Liver (tissue), 9 donors: Measurements from ENCODE around the gene KLF1. TPM values are rescaled to one million over a fixed set of nuclear protein-coding genes. Genes with fewer than 3 reads are reported as not detected.

ENCODE experiments used
- DNase-seq: peaks from one replicate; pipeline ENCODE4 v3.0.0-alpha.2; 2017; ENCODE audit warnings: low spot score
- H3K27ac ChIP-seq, 2 donors: one replicate each; pipeline ENCODE4 v1.7.0; 2013; ENCODE audit warnings: inconsistent platforms in 2 of 2, low read length in 2 of 2, control low read depth in 1 of 2, low read depth in 1 of 2, mild to moderate bottlenecking in 1 of 2
- H3K27me3 ChIP-seq, 4 donors: one replicate each; pipeline versions ENCODE4 v1.6.1 to v1.7.0; 2013; ENCODE audit warnings: low read length in 3 of 4, inconsistent platforms in 1 of 4, mild to moderate bottlenecking in 1 of 4, moderate library complexity in 1 of 4; ENCODE audit not compliant: control insufficient read depth in 4 of 4, insufficient read depth in 4 of 4
- H3K36me3 ChIP-seq, 4 donors: one replicate each; pipeline versions ENCODE4 v1.6.1 to v1.7.0; 2013; ENCODE audit warnings: low read length in 3 of 4, mild to moderate bottlenecking in 3 of 4, low read depth in 1 of 4, moderate library complexity in 1 of 4; ENCODE audit not compliant: control insufficient read depth in 4 of 4, insufficient read depth in 3 of 4
- H3K4me1 ChIP-seq, 4 donors: one replicate each; pipeline versions ENCODE4 v1.6.1 to v1.7.0; 2013; ENCODE audit warnings: low read length in 3 of 4, mild to moderate bottlenecking in 3 of 4, moderate library complexity in 1 of 4; ENCODE audit not compliant: control insufficient read depth in 4 of 4, insufficient read depth in 4 of 4
- H3K4me3 ChIP-seq, 3 donors: one replicate each; pipeline versions ENCODE4 v1.6.1 to v1.7.0; 2013; ENCODE audit warnings: low read length in 3 of 3, control low read depth in 1 of 3, low read depth in 1 of 3, mild to moderate bottlenecking in 1 of 3
- H3K9ac ChIP-seq, 2 donors: one replicate each; pipeline ENCODE4 v1.7.0; 2013; ENCODE audit warnings: low read length in 2 of 2, mild to moderate bottlenecking in 2 of 2, moderate library complexity in 2 of 2, control low read depth in 1 of 2, low read depth in 1 of 2
- H3K9me3 ChIP-seq, 4 donors: one replicate each; pipeline versions ENCODE4 v1.6.1 to v1.7.0; 2013; ENCODE audit warnings: low read length in 3 of 4; ENCODE audit not compliant: control insufficient read depth in 4 of 4
- ATF3 ChIP-seq: IDR thresholded peaks from 2 replicates; pipeline ENCODE4 v1.6.1; 2016; ENCODE audit warnings: antibody characterized with exemption
- CTCF ChIP-seq: fragments of 150-350 bp; IDR thresholded peaks from 2 replicates; pipeline ENCODE4 v1.5.1; 2017; ENCODE audit warnings: improper control_type of control experiment, low read depth, low read length; ENCODE audit not compliant: missing input control
- EGR1 ChIP-seq, 2 donors: IDR thresholded peaks; 2 replicates each; pipeline ENCODE4 v1.6.1; 2016 to 2018; ENCODE audit warnings: antibody characterized with exemption in 2 of 2, low read depth in 2 of 2
- FOXA1 ChIP-seq: IDR thresholded peaks from 2 replicates; pipeline ENCODE4 v1.6.1; 2016; ENCODE audit warnings: antibody characterized with exemption
- FOXA2 ChIP-seq: IDR thresholded peaks from 2 replicates; pipeline ENCODE4 v1.6.1; 2016; ENCODE audit warnings: antibody characterized with exemption
- GABPA ChIP-seq, 2 donors: IDR thresholded peaks in 1 of 2; conservative IDR thresholded peaks in 1 of 2; 2 replicates each; pipeline ENCODE4 v1.6.1; 2016; ENCODE audit warnings: antibody characterized with exemption in 2 of 2, mild to moderate bottlenecking in 1 of 2, moderate library complexity in 1 of 2
- HNF4A ChIP-seq, 2 donors: conservative IDR thresholded peaks; 2 replicates each; pipeline ENCODE4 v1.6.1; 2016; ENCODE audit warnings: antibody characterized with exemption in 2 of 2, mild to moderate bottlenecking in 2 of 2
- HNF4G ChIP-seq: IDR thresholded peaks from 2 replicates; pipeline ENCODE4 v1.6.1; 2016; ENCODE audit warnings: antibody characterized with exemption
- JUND ChIP-seq, 2 donors: IDR thresholded peaks; 2 replicates each; pipeline ENCODE4 v1.6.1; 2016; ENCODE audit warnings: antibody characterized with exemption in 2 of 2
- MAX ChIP-seq: IDR thresholded peaks from 2 replicates; pipeline ENCODE4 v1.6.1; 2016; ENCODE audit warnings: antibody characterized with exemption
- NR2F2 ChIP-seq: IDR thresholded peaks from 2 replicates; pipeline ENCODE4 v1.6.1; 2016; ENCODE audit warnings: antibody characterized with exemption
- RAD21 ChIP-seq, 2 donors: IDR thresholded peaks; 2 replicates each; pipeline ENCODE4 v1.6.1; 2016; ENCODE audit warnings: antibody characterized with exemption in 2 of 2, mild to moderate bottlenecking in 2 of 2
- REST ChIP-seq: IDR thresholded peaks from 2 replicates; pipeline ENCODE4 v1.6.1; 2016; ENCODE audit warnings: antibody characterized with exemption, mild to moderate bottlenecking
- RXRA ChIP-seq, 2 donors: IDR thresholded peaks; 2 replicates each; pipeline ENCODE4 v1.6.1; 2017 to 2018; ENCODE audit warnings: antibody characterized with exemption in 2 of 2, mild to moderate bottlenecking in 1 of 2
- SP1 ChIP-seq: IDR thresholded peaks from 2 replicates; pipeline ENCODE4 v1.6.1; 2018; ENCODE audit warnings: antibody characterized with exemption, mild to moderate bottlenecking
- TAF1 ChIP-seq: conservative IDR thresholded peaks from 2 replicates; pipeline ENCODE4 v1.6.1; 2016; ENCODE audit warnings: antibody characterized with exemption, mild to moderate bottlenecking
- YY1 ChIP-seq: IDR thresholded peaks from 2 replicates; pipeline ENCODE4 v1.6.1; 2016; ENCODE audit warnings: antibody characterized with exemption, mild to moderate bottlenecking
- ZBTB33 ChIP-seq: IDR thresholded peaks from 2 replicates; pipeline ENCODE4 v1.6.1; 2016; ENCODE audit warnings: antibody characterized with exemption
- WGBS: extraction: QIAGEN DNeasy Blood & Tissue Kit; methylation state at CpG from one replicate; pipeline ENCODE4 v1.1.7; 2013; 5-methylcytosine and 5-hydroxymethylcytosine counted together
- polyA plus RNA-seq, 2 donors: library from polyadenylated mRNA; stranded (reverse) in 1 of 2; unstranded in 1 of 2; fragments of 200-250 nt in 1 of 2; fragments of >200 nt in 1 of 2; fragmentation: Nextera tagmentation in 1 of 2; extraction: Ambion mirVana in 1 of 2; gene quantifications; one replicate each; pipeline versions ENCODE4 v1.2.1 to v1.2.3, GENCODE V29; 2013 to 2015
- total RNA-seq, 2 donors: library from RNA; depleted of rRNA; stranded (reverse); fragments of >200 nt; gene quantifications; one replicate each; pipeline ENCODE4 v1.2.3, GENCODE V29; 2014
- donor health status: healthy.
- donor health status: healthy.
- donor health status: healthy.
- donor health status: healthy.
- donor health status: healthy.

KLF1 gene
- total and polyA plus RNA-seq, 4 donors: 234 TPM; not detected in 3

- Histone ChIP-seq H3K4me3 (peak within 1 kb of the TSS; percentile 77 to 93 (median 91)), H3K36me3 (peaks cover 4 to 17% (median 10%) of the 10 kb centered on the region in 4 donors), H3K4me1 (peaks cover 6 to 31% (median 23%) of the 10 kb centered on the region in 4 donors), H3K27me3 (no peaks in the 10 kb centered on the region), H3K27ac (peak within 1 kb of the TSS; percentile 77 to 79), H3K9ac (peak within 1 kb of the TSS; percentile 26 to 82), H3K9me3 (no peaks in the 10 kb centered on the region)
- DNase-seq: peak; percentile 93
- peak; percentile 100 for TF ChIP-seq YY1
- TF ChIP-seq RAD21 (IDR thresholded peaks at IDR 0.05): no peak
- TF ChIP-seq TAF1: peak; percentile 45
- peak in 1 of 2 donors; percentile 34 for TF ChIP-seq EGR1 (IDR thresholded peaks at IDR 0.05; ENCODE audit: low read depth in 2 of 2)
- peak; percentile 10 for TF ChIP-seq NR2F2
- TF ChIP-seq JUND (IDR thresholded peaks at IDR 0.05): peak in 1 of 2 donors; percentile 30
- peak; percentile 72 for TF ChIP-seq REST
- peak; percentile 16 to 27 for TF ChIP-seq RXRA (IDR thresholded peaks at IDR 0.05)
- no peak for TF ChIP-seq MAX
- no peak for TF ChIP-seq ATF3
- no peak for TF ChIP-seq FOXA1
- TF ChIP-seq GABPA (IDR thresholded peaks at IDR 0.05 in 1 of 2, conservative IDR thresholded peaks at IDR 0.05 in 1 of 2): peak; percentile 93 to 98
- no peak for TF ChIP-seq HNF4G
- no peak for TF ChIP-seq FOXA2
- TF ChIP-seq HNF4A (conservative IDR thresholded peaks at IDR 0.05): peak; percentile 23 to 39
- TF ChIP-seq ZBTB33: no peak
- no peak for TF ChIP-seq CTCF
- peak; percentile 42 for TF ChIP-seq SP1
- WGBS: under 1% methylated on average over 51 of the region's 51 CpGs
These were observed 46.5 kb upstream of the KLF1 start, which contains the start of gene FARSA for GRCh38 chr19:12933287-12934072. TSS of gene FARSA (minus strand) at chr19:12933711. CDS start at chr19:12933696, 15 bp downstream.
